HUES48 (cell line): ENCODE data around the gene C1QL1.
A peak's percentile ranks its signal among the peaks of the same experiment; 100 is the strongest.

Experiments used
- H3K27ac ChIP-seq: one replicate; pipeline ENCODE4 v1.7.0; 2013; ENCODE audit warnings: low read depth, low read length, inconsistent platforms
- H3K27me3 ChIP-seq: 2 replicates; pipeline ENCODE4 v1.6.1; 2013; ENCODE audit warnings: mild to moderate bottlenecking, low read length; ENCODE audit not compliant: control insufficient read depth, insufficient read depth
- H3K36me3 ChIP-seq: 2 replicates; pipeline ENCODE4 v1.6.1; 2013; ENCODE audit warnings: low read length; ENCODE audit not compliant: control insufficient read depth, insufficient read depth
- H3K4me1 ChIP-seq: 2 replicates; pipeline ENCODE4 v1.6.1; 2013; ENCODE audit warnings: mild to moderate bottlenecking, low read length; ENCODE audit not compliant: control insufficient read depth, insufficient read depth
- H3K4me3 ChIP-seq: 2 replicates; pipeline ENCODE4 v1.5.1; 2013; ENCODE audit warnings: mild to moderate bottlenecking, low read depth, low read length
- H3K9ac ChIP-seq: 2 replicates; pipeline ENCODE4 v1.6.1; 2013; ENCODE audit warnings: mild to moderate bottlenecking, low read depth, low read length, moderate library complexity
- H3K9me3 ChIP-seq: 2 replicates; pipeline ENCODE4 v1.6.1; 2013; ENCODE audit warnings: low read length; ENCODE audit not compliant: control insufficient read depth, insufficient read depth

The C1QL1 gene

DNA sequence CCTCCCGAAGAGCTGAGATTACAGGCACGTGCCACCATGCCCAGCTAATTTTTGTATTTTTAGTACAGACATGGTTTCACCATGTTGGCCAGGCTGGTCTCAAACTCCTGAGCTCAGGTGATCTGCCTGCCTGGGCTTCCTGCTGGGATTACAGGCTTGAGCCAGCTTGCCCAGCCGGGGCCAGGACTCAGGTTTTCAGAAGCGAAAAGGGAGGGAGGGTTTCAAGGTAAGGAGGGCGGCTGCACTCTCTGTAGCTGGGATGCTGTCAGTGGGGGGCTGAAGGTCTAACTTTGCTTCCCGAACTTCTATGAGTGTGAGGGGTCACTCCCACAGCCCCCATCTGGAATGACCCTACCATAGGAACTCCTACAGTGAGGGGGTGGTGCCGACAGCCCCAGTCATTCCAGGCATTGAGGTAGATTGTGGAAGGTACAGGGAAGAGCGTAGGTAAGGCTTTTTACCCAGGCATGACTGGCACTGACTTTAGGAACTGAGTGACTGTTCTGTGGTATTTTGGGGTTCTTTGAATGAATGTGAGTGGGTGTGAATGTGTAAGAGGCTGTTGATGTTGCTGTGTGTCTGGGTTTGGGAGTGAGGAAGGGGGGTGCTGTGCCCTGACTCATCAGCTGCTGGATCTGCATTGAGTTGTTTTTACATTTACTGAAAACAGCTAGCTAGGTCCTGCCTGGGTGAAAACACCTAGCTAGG lies 3.8 kb upstream of the C1QL1 start:
- Histone ChIP-seq H3K9me3 (no peaks in the 10 kb centered on the region), H3K9ac (no peak overlapping the region), H3K4me1 (peaks cover 26% of the 10 kb centered on the region), H3K27me3 (peaks cover 35% of the 10 kb centered on the region), H3K4me3 (peak overlapping the region; percentile 50), H3K36me3 (no peaks in the 10 kb centered on the region), H3K27ac (peak overlapping the region; percentile 87)

DNA sequence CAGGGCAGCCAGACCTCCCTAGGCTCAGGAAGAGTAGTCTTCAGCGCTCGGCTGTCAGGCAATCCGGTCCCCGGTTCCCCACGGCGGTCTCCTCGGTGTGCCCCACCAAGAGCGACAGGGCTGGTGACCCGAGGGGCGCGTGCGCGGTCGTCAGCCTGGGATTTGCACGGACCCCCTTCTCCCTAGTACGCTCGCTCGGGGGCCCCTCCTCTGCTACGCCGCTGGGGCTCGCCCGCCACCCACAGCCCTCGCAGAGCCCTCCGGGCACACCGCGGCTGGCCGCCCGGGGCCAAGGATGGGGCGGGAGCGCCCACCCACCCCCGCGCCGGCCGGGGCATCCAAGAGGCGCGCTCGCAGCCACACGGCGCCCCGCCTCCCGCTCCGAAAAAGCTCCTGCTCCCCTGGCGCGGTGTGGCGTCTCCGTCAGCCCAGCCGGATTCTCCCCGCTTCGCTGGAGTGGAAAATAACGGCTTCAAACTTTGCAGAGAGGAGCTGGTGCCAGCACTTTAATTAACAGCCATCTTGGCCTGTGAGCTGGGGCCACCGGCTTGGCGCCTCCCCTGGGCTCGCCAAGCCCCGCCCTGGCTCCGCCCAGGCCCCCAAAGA lies 2.1 kb upstream of the C1QL1 start:
- H3K9ac ChIP-seq, result no peak overlapping the region; the same call in 1 of the 2 replicates

DNA sequence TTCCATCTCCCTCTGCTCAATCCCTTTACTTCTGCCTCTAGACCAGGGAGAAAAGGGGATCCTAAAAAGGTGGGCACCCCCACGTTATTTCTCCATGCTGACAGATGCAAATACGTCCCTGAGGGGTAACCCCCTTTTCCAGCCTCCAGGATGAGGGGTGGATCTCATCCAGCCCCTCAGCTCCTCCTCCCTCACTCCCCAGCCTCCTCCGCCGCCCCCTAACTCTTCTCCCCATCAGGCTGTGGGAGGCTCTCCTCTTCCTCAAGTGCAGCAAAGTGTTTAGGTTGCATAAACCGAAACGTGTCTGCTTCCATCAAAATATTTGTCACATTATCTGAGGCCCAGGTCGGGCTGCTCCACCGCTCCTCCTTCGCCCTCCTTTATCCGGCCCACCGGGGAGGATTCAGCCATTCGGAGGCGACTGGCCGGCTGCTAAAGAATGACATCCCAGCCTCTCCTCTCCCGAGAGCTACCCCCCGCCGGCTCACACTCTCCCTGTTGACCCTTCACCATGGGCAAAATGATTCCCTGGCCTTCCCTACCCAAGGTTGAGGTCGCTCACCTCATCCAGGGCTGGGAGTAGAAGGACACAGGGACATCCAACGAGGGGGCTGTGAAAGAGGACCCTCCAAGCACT lies 1.2 kb upstream of the C1QL1 start:
- Histone ChIP-seq H3K9me3 (no peaks in the 10 kb centered on the region), H3K27me3 (peaks cover 54% of the 10 kb centered on the region), H3K27ac (no peak overlapping the region), H3K4me1 (peaks cover 26% of the 10 kb centered on the region), H3K9ac (no peak overlapping the region), H3K36me3 (no peaks in the 10 kb centered on the region), H3K4me3 (peak overlapping the region; percentile 67)

More for the DNA sequence above, 2.1 kb upstream of the C1QL1 start:
- peak overlapping the region; percentile 67 for H3K4me3 ChIP-seq
- no peaks in the 10 kb centered on the region for H3K36me3 ChIP-seq
- peaks cover 52% of the 10 kb centered on the region for H3K27me3 ChIP-seq
- H3K4me1 ChIP-seq, result peaks cover 26% of the 10 kb centered on the region
- no peaks in the 10 kb centered on the region for H3K9me3 ChIP-seq
- H3K27ac ChIP-seq, result no peak overlapping the region

DNA sequence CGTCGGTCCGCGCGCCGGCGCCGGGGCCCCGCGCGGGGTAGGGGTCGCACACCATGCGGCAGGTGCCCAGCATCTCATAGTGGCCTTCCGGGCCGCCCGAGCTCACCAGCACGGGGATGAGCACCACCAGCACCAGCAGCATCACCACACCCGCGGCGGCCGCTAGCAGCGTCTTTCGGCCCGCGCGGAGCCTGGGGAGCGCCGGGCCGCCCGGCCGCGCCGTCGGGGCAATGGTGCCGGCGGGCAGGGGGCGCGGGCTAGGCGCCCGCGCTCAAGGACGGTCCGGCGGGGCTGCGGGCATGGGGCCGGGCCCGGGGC lies 237 bp downstream of the C1QL1 start:
- H3K4me1 ChIP-seq, result peaks cover 26% of the 10 kb centered on the region
- no peak overlapping the region for H3K9ac ChIP-seq
- no peaks in the 10 kb centered on the region for H3K9me3 ChIP-seq
- peaks cover 54% of the 10 kb centered on the region for H3K27me3 ChIP-seq
- no peaks in the 10 kb centered on the region for H3K36me3 ChIP-seq
- peak overlapping the region; percentile 37; the same call in 1 of the 2 replicates for H3K4me3 ChIP-seq
- no peak overlapping the region for H3K27ac ChIP-seq

DNA sequence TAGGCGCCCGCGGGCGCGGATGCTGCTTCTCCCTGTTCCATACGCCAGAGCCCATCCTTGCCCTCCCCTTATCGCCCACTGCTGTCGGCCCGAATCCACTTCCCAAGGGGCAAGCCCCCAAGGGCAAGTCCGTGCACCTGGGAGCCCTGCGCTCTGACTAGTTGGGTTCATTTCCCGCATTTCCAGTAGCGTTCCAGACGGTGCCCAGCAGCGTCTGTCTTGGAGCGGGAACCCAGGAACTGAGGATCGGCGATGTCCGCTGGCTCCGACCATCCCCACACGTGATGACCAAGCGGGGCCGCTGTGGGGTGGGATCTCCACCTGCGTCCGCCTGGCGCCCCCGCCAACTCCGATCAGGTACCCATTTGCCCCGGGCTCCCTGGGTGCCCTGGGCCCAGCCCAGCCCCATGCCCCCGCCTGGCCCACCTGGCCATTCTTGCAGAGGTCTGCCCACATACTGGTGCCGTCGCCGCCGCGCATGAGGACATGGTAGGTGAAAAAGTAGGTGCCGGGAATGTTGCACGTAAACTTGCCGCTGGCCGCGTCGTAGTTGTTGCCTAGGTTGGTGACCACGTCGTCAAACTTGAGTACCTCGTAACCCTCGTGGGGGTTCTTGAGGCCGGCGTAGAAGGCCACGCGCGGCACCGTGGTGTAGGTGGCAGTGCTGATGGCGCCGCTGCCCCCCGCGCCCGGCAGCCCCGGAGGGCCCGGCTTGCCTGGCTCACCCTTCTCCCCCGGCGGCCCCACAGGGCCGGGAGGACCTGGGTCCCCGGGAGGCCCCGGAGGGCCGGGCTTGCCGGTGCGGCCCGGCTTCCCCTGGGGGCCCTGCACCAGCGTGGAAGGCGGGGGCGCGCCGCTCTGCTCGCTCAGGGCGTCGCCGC lies 837 bp downstream of the C1QL1 start:
- Histone ChIP-seq H3K27ac (no peak overlapping the region), H3K9ac (no peak overlapping the region), H3K36me3 (no peaks in the 10 kb centered on the region), H3K4me3 (peak overlapping the region; percentile 37), H3K9me3 (no peaks in the 10 kb centered on the region), H3K4me1 (peaks cover 24% of the 10 kb centered on the region), H3K27me3 (peaks cover 54% of the 10 kb centered on the region)

DNA sequence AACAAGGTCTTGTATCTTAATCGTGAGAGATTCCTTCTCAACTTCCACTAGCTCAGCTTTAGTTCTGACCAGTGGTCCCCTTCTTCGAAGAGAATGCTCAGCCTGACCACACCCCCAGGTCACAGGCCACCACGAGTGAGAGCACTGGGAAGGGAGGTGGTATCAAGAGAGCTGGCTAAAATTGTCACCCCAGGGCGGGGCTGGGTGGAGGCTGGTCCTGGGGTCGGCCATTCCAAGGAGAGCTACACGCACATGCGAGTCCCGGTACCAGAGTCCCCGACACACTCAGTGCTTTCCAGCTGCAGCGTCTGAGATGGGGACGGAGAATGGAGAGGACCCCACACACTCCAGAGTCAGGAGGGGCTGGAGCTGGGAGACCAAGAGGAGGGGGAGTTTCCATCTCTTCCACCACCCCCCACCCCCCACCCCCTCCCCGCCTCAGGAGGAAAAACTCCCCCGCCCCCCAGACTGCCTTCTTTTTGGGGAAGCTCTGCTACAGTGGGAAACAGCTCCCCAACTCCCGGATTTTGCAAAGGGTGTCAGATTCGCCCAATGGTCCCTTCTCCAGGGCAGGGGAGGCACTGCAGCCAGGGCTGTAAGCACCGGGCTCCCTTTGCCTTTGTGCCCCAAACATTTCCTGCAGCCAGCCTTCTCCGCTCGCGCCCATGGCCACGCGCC lies 1.6 kb downstream of the C1QL1 start:
- no peak overlapping the region for H3K27ac ChIP-seq
- no peaks in the 10 kb centered on the region for H3K36me3 ChIP-seq
- peaks cover 54% of the 10 kb centered on the region for H3K27me3 ChIP-seq
- H3K4me3 ChIP-seq, result peak overlapping the region; percentile 37
- H3K9ac ChIP-seq, result no peak overlapping the region
- H3K4me1 ChIP-seq, result peaks cover 16% of the 10 kb centered on the region
- no peaks in the 10 kb centered on the region for H3K9me3 ChIP-seq

DNA sequence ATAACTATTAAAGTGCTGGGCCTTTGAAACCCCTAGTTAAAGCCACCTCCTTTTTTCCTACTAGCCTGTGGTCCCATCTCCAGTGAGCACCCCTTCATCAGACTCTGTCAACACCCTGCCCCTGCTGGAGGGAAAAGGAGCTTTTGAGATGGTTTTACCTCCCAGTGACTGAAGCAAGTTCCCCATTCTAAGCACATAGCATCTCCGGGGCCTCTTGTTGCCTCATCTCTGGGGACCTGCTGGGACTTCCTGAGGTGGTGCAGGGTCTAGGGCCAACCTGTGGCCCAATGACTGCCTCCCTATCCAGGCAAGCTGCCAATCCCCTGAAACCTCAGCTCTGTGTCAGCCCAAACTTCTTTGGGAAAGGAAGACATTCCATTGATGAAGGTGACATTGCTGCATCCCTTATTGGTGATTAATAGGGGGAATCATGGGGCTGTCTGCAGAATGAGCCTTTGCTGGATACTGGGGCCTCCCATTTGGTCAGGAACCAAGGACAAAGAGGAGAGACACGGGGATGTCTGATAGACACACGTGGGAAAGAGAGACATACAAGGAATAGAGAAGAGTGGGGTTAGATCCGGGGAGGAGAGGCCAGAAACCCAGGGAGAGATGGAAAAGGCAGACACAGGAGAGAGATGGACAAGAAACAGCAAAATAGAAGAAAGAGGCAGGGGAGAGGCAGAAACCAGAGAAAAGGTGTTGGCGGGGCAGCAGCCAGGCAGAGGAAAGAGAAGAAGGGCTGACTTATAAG lies 2.4 kb downstream of the C1QL1 start:
- no peaks in the 10 kb centered on the region for H3K36me3 ChIP-seq
- H3K27me3 ChIP-seq, result peaks cover 50% of the 10 kb centered on the region
- H3K27ac ChIP-seq, result no peak overlapping the region
- H3K9ac ChIP-seq, result no peak overlapping the region
- no peaks in the 10 kb centered on the region for H3K9me3 ChIP-seq
- H3K4me1 ChIP-seq, result peaks cover 12% of the 10 kb centered on the region
- H3K4me3 ChIP-seq, result no peak overlapping the region

DNA sequence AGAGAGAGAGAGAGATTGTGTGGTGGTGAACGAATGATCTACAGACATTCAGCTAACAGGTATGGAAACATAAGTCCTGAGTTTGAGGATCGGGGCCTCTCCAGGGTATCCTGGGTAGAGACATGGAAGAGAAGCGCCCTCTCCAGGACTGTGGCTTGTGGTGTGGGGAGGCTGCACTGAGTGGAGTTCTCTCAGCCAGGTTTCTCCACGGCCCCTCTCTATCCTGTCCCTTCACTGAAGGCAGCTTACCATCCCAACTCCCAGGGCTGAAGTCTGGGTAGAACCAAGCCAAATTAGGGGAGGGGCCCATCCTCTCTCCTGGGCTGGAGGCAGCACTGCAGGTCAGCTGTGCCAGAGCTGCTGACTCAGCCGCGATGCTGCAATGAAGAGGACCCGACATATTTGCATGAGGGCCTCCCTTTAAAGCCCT lies 6.2 kb downstream of the C1QL1 start:
- Histone ChIP-seq H3K4me3 (no peak overlapping the region), H3K27me3 (peaks cover 23% of the 10 kb centered on the region), H3K27ac (no peak overlapping the region), H3K9me3 (no peaks in the 10 kb centered on the region), H3K9ac (no peak overlapping the region), H3K4me1 (no peaks in the 10 kb centered on the region), H3K36me3 (no peaks in the 10 kb centered on the region)

DNA sequence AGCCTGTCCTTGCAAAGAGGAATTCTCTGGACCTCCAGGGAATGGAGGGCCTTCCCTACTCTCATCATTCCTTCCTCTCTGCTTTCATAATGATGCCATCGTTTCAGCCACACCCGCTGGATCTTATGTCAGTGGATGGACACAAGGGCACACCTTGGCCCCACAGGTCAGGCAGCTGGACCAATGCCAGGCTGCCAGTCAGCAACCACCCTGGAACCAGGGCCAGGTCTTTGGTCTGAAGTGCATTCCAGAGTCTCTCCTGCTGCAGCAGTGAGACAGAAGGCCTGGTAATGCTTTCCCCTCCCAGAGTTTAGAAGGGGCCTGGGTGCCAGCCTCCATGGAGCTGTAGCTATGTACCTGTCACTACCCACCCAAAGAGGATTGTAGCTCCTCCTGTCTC lies 7.4 kb downstream of the C1QL1 start:
- no peaks in the 10 kb centered on the region for H3K4me1 ChIP-seq
- no peak overlapping the region for H3K4me3 ChIP-seq

More for the DNA sequence above, 7.4 kb downstream of the C1QL1 start:
- no peak overlapping the region for H3K27ac ChIP-seq
- H3K36me3 ChIP-seq, result no peaks in the 10 kb centered on the region
- no peaks in the 10 kb centered on the region for H3K9me3 ChIP-seq
- H3K27me3 ChIP-seq, result peaks cover 11% of the 10 kb centered on the region
- H3K9ac ChIP-seq, result no peak overlapping the region
